Keratinocyte (primary cell): ENCODE data around the gene JMJD1C. TPM values are rescaled to one million over a fixed set of nuclear protein-coding genes. Genes with fewer than 3 reads are reported as not detected.
"Not testable (repeated sequence)": the region's sequence is repeated elsewhere in the genome, so short reads cannot be mapped to it uniquely, and the experiment has no call there.

Source experiments
- DNase-seq: peaks from one replicate; pipeline ENCODE4 v3.0.0-alpha.2; 2011; ENCODE audit warnings: low read depth, missing footprints, low spot score
- FAIRE-seq: peaks from 2 replicates; lab custom pipeline; 2011; peaks lifted over from hg19 to GRCh38; lab: Jason Lieb, UNC
- H2AFZ ChIP-seq: 2 replicates; pipeline ENCODE4 v1.6.0; 2012; ENCODE audit warnings: low read length, control low read depth, inconsistent platforms; ENCODE audit not compliant: control insufficient read depth
- H3K27ac ChIP-seq: 2 replicates; pipeline ENCODE4 v1.5.1; 2011; ENCODE audit warnings: low read length; ENCODE audit not compliant: control insufficient read depth, insufficient read depth
- H3K27me3 ChIP-seq: 3 replicates; pipeline ENCODE4 v1.6.0; 2011; ENCODE audit warnings: low read length; ENCODE audit not compliant: control insufficient read depth, insufficient read depth; ENCODE audit errors: extremely low read depth
- H3K36me3 ChIP-seq, 2 experiments: 2 replicates in 1 of 2; 3 replicates in 1 of 2; pipeline ENCODE4 v1.5.1; 2011; ENCODE audit warnings: low read length in 2 of 2, mild to moderate bottlenecking in 1 of 2; ENCODE audit not compliant: control insufficient read depth in 2 of 2, insufficient read depth in 2 of 2; ENCODE audit errors: extremely low read depth in 1 of 2
- H3K4me1 ChIP-seq: 3 replicates; pipeline ENCODE4 v1.5.1; 2011; ENCODE audit warnings: low read length; ENCODE audit not compliant: control insufficient read depth, insufficient read depth; ENCODE audit errors: extremely low read depth
- H3K4me2 ChIP-seq: 3 replicates; pipeline ENCODE4 v1.6.0; 2011; ENCODE audit warnings: low read depth, low read length; ENCODE audit not compliant: control insufficient read depth, insufficient read depth; ENCODE audit errors: extremely low read depth
- H3K4me3 ChIP-seq, 3 experiments: fragments of 200-600 bp in 1 of 3; sonication (generic) in 1 of 3; 2 replicates in 2 of 3; 3 replicates in 1 of 3; pipeline ENCODE4 v1.5.1; 2011 to 2016; ENCODE audit warnings: low read length in 3 of 3, mild to moderate bottlenecking in 3 of 3, control low read depth in 2 of 3, inconsistent platforms in 1 of 3, low read depth in 1 of 3, mixed read lengths in 1 of 3, mixed run types in 1 of 3, moderate library complexity in 1 of 3; ENCODE audit not compliant: control insufficient read depth in 2 of 3, insufficient read depth in 2 of 3; ENCODE audit errors: extremely low read depth in 1 of 3
- H3K79me2 ChIP-seq: 2 replicates; pipeline ENCODE4 v1.6.0; 2012; ENCODE audit warnings: low read length; ENCODE audit not compliant: control insufficient read depth, insufficient read depth
- H3K9ac ChIP-seq: 3 replicates; pipeline ENCODE4 v1.6.0; 2011; ENCODE audit warnings: low read length; ENCODE audit not compliant: control insufficient read depth, insufficient read depth; ENCODE audit errors: extremely low read depth
- H3K9me1 ChIP-seq: 3 replicates; pipeline ENCODE4 v1.6.0; 2011; ENCODE audit warnings: low read length; ENCODE audit not compliant: control insufficient read depth, insufficient read depth; ENCODE audit errors: extremely low read depth
- H3K9me3 ChIP-seq: 2 replicates; pipeline ENCODE4 v1.5.1; 2012; ENCODE audit warnings: low read depth, low read length; ENCODE audit not compliant: control insufficient read depth
- H4K20me1 ChIP-seq: 3 replicates; pipeline ENCODE4 v1.6.0; 2011; ENCODE audit warnings: low read length; ENCODE audit not compliant: control insufficient read depth, insufficient read depth; ENCODE audit errors: extremely low read depth
- CTCF ChIP-seq, 3 experiments: IDR thresholded peaks in 1 of 3; conservative IDR thresholded peaks in 1 of 3; optimal IDR thresholded peaks in 1 of 3; 2 replicates in 2 of 3; 3 replicates in 1 of 3; pipeline versions ENCODE3 to v1.5.1; 2011; ENCODE audit warnings: low read length in 3 of 3, mild to moderate bottlenecking in 3 of 3, moderate library complexity in 2 of 3, control low read depth in 1 of 3, inconsistent platforms in 1 of 3; ENCODE audit not compliant: insufficient read depth in 2 of 3; ENCODE audit errors: extremely low read depth in 1 of 3
- EZH2 ChIP-seq: IDR thresholded peaks from one replicate; pipeline ENCODE4 v1.6.1; 2012; ENCODE audit warnings: inconsistent platforms, mild to moderate bottlenecking, low read length, moderate library complexity
- dilution Hi-C: fragments of 300-500 bp; cut with MboI; formaldehyde crosslinking; loops from one replicate; pipeline ENCODE4 v1.7.0; 2020; ENCODE audit warnings: low sequenced_read_pairs; ENCODE audit not compliant: extremely low pct_ligation_motif_present
- polyA plus RNA-seq, 5 experiments: library from polyadenylated mRNA; depleted of rRNA in 3 of 5; stranded (reverse) in 3 of 5; stranded (forward) in 1 of 5; unstranded in 1 of 5; fragments of >200 nt; gene quantifications; 1 replicate in 1 of 5; 2 replicates in 3 of 5; 3 replicates in 1 of 5; pipeline versions ENCODE4 v1.2.1 to v1.2.3, GENCODE V29; 2011 to 2012; ENCODE audit warnings: missing spikeins in 2 of 5, low read depth in 1 of 5, low replicate concordance in 1 of 5

JMJD1C gene
- polyA plus RNA-seq, 1 donor (not counting 4 experiments of a cell fraction or from before 2014, with no cell fraction given) = 38.2 TPM

- H3K36me3 ChIP-seq = no peaks in the 10 kb centered on the region
- H3K4me1 ChIP-seq = peaks cover under 1% of the 10 kb centered on the region
- dilution Hi-C loops = no loop called here
- no peaks in the 10 kb centered on the region for H3K9me3 ChIP-seq
- DNase-seq (no peak), FAIRE-seq (no peak)
- no peaks in the 10 kb centered on the region for H3K27me3 ChIP-seq
- no peak overlapping the region for H3K4me2 ChIP-seq
- no peaks in the 10 kb centered on the region for H3K9me1 ChIP-seq
- no peaks in the 10 kb centered on the region for H4K20me1 ChIP-seq
- no peak overlapping the region for H3K4me3 ChIP-seq
- TF ChIP-seq EZH2 (no peak), CTCF (optimal IDR thresholded peaks at IDR 0.05 in 1 of 3, IDR thresholded peaks at IDR 0.05 in 1 of 3, conservative IDR thresholded peaks at IDR 0.05 in 1 of 3; ENCODE audit: extremely low read depth in 1 of 3, insufficient read depth in 2 of 3, low read length in 3 of 3) (no peak)
- peaks cover 44% of the 10 kb centered on the region for H3K79me2 ChIP-seq
- H3K9ac ChIP-seq = no peak overlapping the region
- no peak overlapping the region for H2AFZ ChIP-seq
- no peak overlapping the region for H3K27ac ChIP-seq
Observed at GRCh38 chr10:63382066-63382465, 83.7 kb downstream of the JMJD1C start.

- not testable (repeated sequence) for H3K4me2 ChIP-seq, H2AFZ ChIP-seq
- peaks cover 32% of the 10 kb centered on the region for H3K79me2 ChIP-seq
Observed at GRCh38 chr10:63377305-63377661, 88.5 kb downstream of the JMJD1C start.

More at GRCh38 chr10:63377305-63377661, 88.5 kb downstream of the JMJD1C start:
- H3K27me3 ChIP-seq, H3K4me3 ChIP-seq, H3K27ac ChIP-seq, H3K36me3 ChIP-seq, FAIRE-seq, H3K9me3 ChIP-seq, DNase-seq, dilution Hi-C loops, H4K20me1 ChIP-seq, H3K9me1 ChIP-seq, H3K9ac ChIP-seq, H3K4me1 ChIP-seq: not testable (repeated sequence)
